Body of pancreas (tissue), 4 donors: ENCODE measurements around the gene TOB1.

Experiments
- CTCF ChIP-seq, 7 experiments: fragments of 450-650 bp in 4 of 7; fragments of 200-600 bp in 3 of 7; sonication (generic) in 3 of 7; IDR thresholded peaks; one replicate each; pipeline ENCODE4 v1.5.1; 2016 to 2019; ENCODE audit warnings: antibody characterized with exemption in 7 of 7
- POLR2A ChIP-seq, 3 donors: fragments of 450-650 bp; IDR thresholded peaks; one replicate each; pipeline ENCODE4 v1.6.1; 2016; ENCODE audit warnings: antibody characterized with exemption in 3 of 3, mild to moderate bottlenecking in 2 of 3

- no peak for TF ChIP-seq POLR2A (IDR thresholded peaks at IDR 0.05)
- TF ChIP-seq CTCF (IDR thresholded peaks at IDR 0.05), result no peak
These were observed 5.2 kb upstream of the TOB1 start for GRCh38 chr17:50871364-50871763.
